ENCODE results near the gene CBX2.
"Not testable (repeated sequence)": the region's sequence is repeated elsewhere in the genome, so short reads cannot be mapped to it uniquely, and the experiment has no call there.

The CBX2 gene

GRCh38 chr17:79742951-79743476 is 34.9 kb upstream of the CBX2 start:
- DNase-seq (ENCODE audit: low read depth) = no peak

- no peak for DNase-seq (ENCODE audit: low read depth)
Observed at GRCh38 chr17:79743614-79744013, 34.3 kb upstream of the CBX2 start.

- no peak for DNase-seq (ENCODE audit: low read depth)
Observed at GRCh38 chr17:79745641-79746105, 32.3 kb upstream of the CBX2 start.

GRCh38 chr17:79746889-79747507 is 30.9 kb upstream of the CBX2 start:
- DNase-seq (ENCODE audit: low read depth) = no peak

- no peak for DNase-seq (ENCODE audit: low read depth)
Observed at GRCh38 chr17:79747508-79748294, 30.2 kb upstream of the CBX2 start.

- DNase-seq (ENCODE audit: low read depth) = no peak
Observed at GRCh38 chr17:79748295-79749099, 29.5 kb upstream of the CBX2 start.

- peak; percentile 83 for DNase-seq (ENCODE audit: low read depth)
Observed at GRCh38 chr17:79749156-79749815, 28.7 kb upstream of the CBX2 start.

GRCh38 chr17:79749958-79750357 is 28.0 kb upstream of the CBX2 start:
- no peak for DNase-seq (ENCODE audit: low read depth)

GRCh38 chr17:79750650-79751545 is 27.1 kb upstream of the CBX2 start:
- DNase-seq (ENCODE audit: low read depth) = no peak

- DNase-seq (ENCODE audit: low read depth) = no peak
Observed at GRCh38 chr17:79752175-79752574, 25.8 kb upstream of the CBX2 start.

GRCh38 chr17:79754370-79754769 is 23.6 kb upstream of the CBX2 start:
- no peak for DNase-seq (ENCODE audit: low read depth)

- not testable (repeated sequence) for DNase-seq (ENCODE audit: low read depth)
Observed at GRCh38 chr17:79754903-79755302, 23.0 kb upstream of the CBX2 start.

GRCh38 chr17:79755591-79755990 is 22.4 kb upstream of the CBX2 start:
- DNase-seq (ENCODE audit: low read depth) = no peak

- no peak for DNase-seq (ENCODE audit: low read depth)
Observed at GRCh38 chr17:79757140-79757745, 20.7 kb upstream of the CBX2 start.

GRCh38 chr17:79758271-79758670 is 19.7 kb upstream of the CBX2 start:
- no peak for DNase-seq (ENCODE audit: low read depth)

- no peak for DNase-seq (ENCODE audit: low read depth)
Observed at GRCh38 chr17:79760197-79760906, 17.6 kb upstream of the CBX2 start.

- no peak for DNase-seq (ENCODE audit: low read depth)
Observed at GRCh38 chr17:79761894-79762589, 15.9 kb upstream of the CBX2 start.

GRCh38 chr17:79765708-79766107 is 12.2 kb upstream of the CBX2 start:
- DNase-seq (ENCODE audit: low read depth) = no peak

Data from amniotic epithelial cell (primary cell).